GM19328 (cell line): ENCODE data around the gene SDK2.
"Not testable (repeated sequence)": the region's sequence is repeated elsewhere in the genome, so short reads cannot be mapped to it uniquely, and the experiment has no call there.

Experiments
- ATAC-seq: cut with Tn5 transposase; IDR thresholded peaks from one replicate; pipeline ENCODE4 v1.9.1; 2021; ENCODE audit warnings: mild to moderate bottlenecking, moderate library complexity; ENCODE audit not compliant: unreplicated experiment

SDK2 gene

DNA sequence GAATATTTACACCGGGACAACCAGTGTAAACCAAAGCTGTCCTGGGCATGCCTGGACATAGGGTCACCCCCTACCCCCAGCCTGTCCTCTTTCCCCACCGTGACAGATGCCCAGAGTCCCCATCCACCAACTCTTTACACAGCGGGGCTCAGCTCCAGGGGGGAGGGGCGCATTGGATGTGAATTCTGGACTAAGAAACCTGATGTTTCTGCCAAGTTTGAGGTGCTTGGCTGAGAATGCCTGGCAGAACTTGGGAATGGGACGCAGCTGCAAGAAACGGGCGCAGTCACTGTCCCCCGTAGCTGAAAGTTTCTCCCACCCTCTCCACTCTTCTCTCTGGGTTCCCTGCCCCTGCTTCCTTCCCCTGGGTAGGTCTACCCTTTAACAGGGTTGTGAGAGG is 264.4 kb downstream of the SDK2 start:
- ATAC-seq = no peak

DNA sequence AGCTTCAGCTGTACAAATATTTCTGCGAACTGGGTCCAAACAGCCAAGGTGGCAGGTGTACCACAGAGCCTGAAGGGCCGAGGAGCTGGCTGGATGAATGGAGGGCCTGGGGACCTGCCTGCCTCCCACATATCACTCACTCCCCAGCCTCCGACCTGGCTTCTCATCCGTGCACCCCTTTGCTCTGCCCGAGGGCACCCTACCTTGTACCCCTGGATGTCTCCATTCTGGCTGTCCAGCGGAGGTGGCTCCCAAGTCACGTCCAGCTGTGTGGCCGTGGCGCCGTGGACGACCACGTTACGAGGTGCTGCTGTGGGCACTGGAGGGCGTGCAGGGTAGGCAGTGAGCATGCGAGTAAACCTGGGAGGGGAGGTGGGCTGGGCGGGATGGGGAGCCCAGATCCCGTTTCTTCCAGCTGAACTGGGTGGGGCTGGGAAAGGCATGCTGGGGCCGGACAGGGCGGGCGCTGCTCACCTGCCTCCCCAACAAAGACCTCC is 265.2 kb downstream of the SDK2 start:
- ATAC-seq = no peak

DNA sequence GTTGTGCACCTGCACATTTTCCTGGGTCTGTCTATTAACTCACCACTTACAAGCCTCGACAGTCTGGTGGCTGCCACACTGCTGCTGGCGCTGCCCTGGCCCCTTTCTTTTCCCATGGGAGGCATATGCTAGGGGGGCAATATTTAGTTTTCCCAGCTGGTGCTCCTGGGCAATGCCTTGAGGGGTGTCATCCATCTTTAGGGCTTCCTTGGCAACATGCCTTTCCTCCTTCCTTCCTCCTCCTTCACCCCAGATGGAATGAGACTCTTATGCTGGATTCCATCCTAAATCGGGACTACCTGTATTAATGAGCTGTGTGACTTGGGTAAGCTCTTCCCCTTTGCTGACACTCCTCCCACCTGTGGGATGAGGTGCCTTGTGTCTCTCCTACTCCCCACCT is 267.6 kb downstream of the SDK2 start:
- ATAC-seq = no peak

DNA sequence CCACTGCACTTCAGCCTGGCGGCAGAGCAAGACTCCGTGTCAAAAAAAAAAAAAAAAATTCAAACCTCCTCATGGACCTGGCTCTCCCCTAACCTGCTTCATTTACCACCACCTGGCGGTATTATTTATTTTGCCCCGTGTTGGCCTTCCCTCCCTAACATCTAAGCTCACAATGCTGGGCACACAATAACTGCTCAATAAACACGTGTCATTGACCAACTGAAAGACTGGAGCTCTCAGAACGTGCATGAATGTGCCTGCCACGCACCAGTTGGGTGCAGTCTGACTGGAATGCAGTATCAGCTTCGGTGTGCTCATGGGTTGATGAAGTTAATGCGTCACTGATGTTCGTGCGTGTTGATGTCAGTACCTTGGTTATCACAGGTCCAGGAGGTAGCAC is 268.1 kb downstream of the SDK2 start:
- ATAC-seq = no peak

DNA sequence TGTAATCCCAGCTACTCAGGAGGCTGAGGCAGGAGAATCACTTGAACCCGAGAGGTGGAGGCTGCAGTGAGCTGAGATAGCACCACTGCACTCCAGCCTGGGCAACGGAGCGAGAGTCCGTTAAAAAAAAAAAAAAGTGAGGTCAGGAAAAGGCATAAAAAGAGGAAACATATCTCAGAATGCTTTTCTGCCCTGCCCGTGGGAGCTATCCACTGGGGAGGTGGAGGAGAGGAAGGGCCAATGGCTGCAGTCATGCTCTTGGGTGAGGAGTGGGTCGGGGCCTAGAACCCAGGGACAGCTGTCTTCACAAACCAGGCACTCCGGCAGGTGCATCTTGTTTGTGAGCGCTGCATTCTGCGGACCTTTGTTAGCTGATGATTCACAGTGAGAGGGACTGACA is 272.4 kb downstream of the SDK2 start:
- no peak for ATAC-seq

DNA sequence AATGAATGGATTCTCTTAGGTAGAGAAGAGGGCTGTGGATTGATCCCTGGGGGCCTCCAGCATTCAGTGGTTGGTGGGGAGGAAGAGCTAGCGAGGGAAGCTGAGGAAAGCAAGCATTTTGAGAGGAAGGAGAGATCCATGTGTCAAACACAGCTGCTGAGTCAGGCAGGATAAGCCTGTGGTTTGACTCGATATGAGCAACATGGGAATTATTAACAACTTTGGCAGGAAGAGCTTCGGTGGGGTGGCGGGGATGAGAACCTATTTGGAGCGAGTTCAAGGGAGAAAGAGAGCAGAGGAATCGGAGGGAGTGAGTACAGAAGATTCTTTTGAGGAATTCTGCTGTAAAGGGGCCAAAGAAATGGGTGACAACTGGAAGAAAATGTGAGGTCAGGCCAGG is 273.0 kb downstream of the SDK2 start:
- ATAC-seq = no peak

DNA sequence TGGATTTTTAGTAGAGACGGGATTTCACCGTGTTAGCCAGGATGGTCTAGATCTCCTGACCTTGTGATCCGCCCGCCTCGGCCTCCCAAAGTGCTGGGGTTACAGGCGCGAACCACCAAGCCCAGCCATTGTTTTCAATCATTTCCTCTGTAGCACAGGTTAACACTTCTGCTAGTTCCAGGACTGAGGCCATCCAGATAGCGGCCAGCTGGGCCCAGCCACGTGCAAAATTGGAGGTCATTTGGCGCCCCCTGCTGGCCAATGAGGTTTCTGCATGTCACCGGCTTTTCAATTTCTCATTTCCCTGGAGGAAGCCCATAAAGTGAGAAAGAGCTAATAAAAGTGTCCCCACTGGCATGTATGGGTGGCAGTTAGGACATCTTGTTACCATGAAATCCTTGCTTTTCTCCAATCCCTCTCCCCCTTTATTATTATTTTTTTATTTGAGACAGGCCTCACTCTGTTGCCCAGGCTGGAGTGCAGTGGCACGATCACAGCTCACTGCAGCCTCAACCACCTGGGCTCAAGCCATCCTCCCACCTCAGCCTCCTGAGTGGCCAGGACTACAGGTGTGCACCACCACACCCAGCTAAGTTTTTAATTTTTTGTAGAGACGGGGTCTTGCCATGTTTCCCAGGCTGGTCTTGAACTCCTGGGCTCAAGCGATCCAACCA is 274.3 kb downstream of the SDK2 start:
- ATAC-seq = not testable (repeated sequence)

DNA sequence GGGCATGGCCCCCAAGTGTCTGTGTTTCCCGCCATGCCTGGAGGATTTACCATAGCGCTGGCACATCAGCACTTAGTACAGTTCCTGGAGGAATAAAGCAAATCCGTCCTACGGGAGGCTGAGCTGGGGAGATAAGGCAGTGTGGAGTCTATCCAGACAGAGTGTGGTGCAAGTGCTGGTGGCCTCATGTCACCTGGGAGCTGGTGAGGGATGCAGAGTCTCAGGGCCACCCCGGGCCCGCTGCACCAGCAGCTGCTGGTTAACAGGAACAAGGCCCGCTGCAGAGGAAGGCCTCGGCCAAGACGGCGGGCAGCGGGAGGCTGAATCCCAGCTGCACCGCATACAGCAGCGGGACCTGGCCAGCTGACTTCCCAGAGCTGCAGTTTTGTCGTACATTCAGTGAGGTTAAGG is 275.1 kb downstream of the SDK2 start:
- no peak for ATAC-seq

DNA sequence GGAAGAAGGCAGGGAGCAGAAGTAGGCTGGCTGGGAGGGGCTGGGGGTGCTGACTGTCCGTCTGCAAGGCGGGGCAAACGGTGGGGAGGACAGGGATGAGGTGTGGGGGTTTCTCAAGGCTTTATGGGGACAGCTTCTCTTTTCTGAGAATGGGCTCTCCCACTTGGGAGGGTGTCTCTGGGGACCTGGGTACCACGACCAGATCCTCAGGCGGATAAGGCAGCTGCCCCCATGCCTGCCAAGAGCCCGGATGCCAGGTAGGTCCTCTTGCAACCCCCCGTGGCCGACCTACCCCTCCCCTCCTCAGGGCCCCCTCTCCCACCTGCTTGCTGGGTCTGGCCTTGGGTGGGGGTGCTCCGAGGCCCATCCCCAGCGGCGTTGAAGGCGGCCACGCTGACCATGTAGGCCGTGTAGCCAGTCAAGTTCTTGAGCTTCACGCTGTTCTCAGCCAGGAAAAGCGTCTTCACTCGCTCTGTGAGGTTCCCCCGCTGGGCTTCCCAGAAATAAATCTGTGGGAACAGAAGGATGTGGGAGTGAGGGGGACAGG is 276.1 kb downstream of the SDK2 start:
- ATAC-seq = no peak

DNA sequence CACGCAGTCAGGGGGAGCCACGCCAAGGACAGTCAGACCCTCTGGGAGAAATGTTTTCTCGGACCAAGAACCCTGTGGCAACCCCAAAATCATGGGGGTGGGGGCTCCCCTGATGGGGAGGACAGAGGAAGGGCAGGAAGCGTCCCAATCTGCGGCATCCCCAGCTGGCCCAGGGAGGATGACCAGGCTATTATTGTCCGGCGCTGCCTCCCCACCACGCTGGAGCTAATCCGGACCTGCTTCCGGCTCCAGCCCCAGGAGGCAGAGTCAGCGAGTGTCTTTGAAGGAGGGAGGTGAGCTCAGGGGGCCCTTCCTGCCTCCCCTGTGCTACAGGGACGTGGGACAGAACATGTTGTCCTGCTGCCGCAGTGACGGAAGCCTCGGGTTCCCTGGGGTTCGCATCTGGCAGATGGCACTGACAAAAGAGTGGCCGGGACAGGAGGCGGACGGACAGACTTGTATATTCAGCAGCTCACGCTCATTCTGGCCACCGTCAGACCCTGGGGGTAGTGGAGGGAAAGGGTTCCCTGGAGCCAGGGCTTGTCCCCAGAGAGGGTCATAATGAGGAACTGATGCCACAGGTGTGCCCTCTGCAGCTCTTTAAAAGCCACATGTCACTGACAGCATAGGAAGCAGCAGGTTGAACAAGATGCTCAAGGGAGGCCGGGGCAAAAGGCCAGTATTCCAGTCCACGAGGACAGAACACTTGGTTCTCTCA is 278.2 kb downstream of the SDK2 start:
- ATAC-seq = no peak

DNA sequence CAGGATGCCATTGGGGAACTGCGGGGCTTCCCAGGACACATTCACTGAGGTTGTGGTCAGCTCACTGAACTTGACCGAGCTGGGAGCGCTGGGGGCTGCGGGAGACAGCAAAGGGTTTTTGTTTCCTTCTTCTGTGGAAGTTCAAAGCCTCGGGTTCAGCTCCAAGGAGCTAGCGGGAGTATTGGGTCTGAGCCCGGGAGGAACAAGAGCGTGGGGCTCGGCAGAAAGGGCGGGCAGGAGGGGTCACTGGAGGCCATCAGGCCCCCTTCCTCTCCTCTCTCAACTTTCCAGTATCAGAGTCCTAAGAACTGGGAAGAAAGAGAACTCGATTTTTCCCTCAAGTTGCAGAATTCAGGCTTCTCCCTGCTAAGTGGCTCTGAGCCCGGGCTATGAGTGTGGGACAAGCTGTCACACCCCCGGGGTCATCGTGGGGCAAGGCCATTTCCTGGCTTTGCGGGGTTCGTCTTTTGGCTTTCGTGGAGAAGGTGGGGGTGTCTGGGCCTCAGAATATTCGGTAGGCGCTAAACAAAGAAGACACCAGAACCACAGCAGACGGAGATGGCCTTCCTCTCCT is 278.9 kb downstream of the SDK2 start:
- ATAC-seq = no peak

DNA sequence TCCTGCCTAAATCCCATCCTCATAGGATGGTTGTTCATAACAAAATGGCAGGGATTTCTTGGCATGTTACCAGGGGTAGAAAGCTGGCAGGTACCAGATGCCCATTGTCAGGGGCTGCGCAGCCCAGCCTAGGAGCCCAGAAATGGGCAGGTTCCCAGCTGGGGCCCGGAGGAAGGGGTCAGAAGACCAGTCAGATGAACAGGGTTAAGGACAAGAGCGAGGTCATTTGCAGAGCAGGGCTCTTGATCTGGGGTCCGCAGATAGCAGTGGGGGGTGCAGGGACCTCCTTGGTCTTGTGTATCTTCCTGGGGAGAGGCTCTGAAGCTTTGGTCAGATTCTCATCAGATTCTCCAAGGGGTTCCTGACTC is 280.1 kb downstream of the SDK2 start:
- no peak for ATAC-seq

DNA sequence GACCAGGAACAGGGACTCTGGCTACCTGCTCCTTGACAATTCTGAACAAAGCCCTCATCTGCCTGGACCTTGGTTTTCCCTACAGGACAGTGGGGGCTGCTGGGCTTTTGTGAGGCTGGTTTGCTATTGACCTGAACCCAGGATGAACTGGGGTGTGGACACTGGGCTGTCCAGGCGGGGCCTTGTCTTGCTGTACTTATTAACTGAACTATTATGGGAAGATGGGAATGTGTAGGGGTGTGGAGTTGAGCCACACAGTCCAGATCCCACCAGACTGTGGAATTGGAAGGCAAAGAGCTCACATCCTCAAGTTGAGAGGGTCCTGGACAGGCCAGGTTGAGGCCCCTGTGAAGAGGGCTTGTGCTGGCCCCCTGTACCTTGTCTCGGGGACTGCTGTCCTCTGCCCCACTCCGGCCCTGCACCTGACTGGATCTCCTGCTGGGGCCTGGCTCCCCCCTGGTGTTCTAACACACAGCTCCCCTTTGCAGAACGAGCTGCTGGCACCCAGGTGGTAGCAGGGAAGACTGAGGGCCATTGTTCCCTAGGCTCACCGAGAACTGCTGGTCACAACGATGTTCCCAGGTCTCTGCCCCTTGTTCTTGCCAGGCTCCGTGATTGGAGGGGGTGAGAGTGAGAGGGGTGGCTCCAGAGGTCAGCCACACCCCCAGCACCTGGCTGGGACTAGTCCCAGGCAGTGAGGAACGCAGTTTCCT is 280.6 kb downstream of the SDK2 start:
- no peak for ATAC-seq

DNA sequence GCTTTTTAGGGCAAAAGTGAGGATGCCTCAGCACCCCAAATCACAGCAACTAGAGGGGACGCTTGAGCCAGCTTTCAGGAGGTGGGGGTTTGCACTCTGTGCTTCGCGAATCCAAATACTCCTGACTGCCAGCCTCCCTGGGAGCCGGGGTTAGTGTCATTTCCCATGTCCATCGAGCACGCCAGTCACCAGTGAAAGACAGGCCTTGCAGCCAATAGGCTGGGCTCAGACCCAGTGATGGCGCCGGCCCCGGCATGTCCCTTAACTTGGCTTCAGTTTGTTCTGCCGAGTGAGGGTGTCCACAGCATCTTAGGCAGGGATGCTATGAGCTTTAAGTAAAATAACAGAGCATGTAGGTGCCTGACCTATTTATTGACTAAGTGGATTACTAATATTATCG is 281.5 kb downstream of the SDK2 start:
- ATAC-seq = no peak

DNA sequence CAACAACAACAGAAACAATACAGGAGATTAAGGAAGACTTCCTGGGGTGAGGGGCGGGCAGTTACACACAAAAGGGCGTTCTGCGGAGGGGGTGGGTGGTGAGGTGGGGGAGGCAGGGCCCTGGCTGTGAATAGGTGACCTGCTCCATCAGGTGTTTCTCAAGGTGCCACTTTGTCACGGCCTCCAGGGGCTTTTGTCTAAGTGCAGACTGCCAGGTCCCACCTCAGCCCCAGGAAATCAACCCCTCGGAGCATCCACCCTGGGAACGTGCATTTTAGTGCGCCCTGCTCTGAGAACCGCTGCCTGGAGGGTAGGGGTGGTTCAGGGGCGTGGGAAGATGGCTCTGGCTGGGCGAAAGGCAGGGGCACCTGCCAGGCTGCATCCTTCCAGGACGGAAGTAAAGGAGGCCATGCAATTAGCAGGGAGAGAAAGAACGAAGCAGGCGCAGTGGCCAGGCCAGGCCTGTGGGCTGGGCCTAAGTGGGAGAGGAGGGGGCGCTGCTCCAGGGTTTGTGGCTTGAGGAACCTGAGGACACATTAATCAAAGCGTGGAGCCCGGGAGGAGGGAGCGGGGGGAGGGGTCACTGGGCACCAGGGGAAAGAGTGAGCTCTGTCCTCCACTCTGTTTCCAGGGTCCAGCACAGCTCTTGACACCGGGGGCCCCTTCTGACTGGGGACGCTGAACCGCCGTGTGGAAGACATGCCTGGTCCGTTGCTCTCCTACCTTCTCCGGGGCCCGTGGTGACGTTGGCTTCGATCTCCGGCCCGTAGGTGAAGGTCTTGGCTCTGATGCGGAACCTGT is 283.1 kb downstream of the SDK2 start:
- no peak for ATAC-seq

DNA sequence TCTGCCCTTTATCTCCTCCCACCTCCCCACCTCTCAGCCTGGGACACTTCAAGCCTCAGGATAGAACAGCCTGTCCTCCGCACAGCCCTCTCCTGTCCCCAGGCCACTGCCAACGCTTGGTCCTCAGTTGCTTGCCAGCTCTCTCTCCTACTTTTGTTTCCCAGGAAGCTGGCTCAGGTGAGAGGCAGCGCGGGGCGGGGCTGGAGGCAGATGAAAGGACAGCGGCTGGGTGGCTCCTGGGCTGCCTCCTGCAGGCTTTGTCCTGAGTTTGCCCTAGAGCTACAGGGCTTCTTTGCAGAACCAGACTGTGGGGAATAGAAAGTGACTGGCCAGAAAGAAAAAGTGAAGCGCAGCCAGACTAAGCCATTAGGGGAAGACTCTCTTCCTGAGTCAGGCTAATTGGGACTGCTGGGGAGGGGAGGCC is 284.2 kb downstream of the SDK2 start:
- ATAC-seq = no peak

DNA sequence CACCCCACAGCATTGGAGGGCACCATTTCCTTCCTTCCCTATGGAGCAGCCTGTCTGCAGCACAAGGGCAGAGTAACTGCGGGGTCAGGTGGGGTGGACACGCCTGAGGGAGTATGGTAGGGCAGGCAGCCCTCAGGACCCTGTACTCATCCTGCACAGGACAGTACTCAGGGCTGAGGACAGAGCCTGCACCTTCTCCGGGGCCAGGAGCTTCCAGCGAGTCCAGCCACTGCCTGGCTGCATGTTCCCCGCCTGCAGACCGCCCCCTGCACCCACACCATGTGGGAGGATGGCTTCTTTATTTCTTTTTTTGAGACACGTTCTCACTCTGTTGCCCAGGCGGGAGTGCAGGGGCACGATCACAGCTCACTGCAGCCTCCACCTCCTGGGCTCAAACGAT is 284.9 kb downstream of the SDK2 start:
- ATAC-seq = no peak

DNA sequence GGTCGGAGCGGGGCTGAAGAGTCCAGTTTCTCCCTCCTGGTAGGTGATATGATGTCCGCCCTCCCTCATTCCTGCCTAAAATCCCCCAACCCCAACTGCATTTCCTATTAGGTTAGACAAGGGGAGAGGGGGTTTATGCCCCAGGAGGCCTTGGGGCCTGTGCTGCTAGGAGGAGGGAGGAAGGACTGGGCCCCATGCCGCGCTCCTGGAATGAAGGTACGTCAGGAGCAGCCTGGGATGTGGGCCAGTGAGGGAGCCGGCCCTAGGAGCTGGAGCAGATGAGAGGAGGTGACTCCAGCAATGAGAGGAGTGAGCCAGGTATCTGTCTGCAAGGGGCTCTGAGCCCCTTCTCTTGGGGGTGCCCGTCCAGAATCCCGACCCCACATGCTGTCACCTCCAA is 285.6 kb downstream of the SDK2 start:
- no peak for ATAC-seq

DNA sequence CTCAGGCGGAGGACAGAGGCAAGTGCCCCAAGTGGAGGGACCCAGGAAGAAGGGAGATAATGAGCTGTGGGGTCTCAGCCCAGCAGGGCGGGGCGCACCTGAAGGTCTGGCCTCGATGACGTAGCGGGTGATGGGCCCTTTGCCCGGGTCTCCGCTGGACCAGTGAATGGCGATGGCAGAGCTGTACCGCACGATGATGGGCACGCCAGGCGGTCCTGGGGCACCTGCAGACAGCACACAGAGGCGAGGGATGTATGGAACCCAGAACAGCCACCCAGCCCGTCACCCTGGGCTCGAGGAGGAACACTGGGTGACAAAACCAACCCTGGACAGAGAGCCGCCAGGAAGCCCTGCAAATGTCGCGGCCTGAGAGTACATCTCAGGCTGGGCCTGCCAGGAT is 286.3 kb downstream of the SDK2 start:
- no peak for ATAC-seq

DNA sequence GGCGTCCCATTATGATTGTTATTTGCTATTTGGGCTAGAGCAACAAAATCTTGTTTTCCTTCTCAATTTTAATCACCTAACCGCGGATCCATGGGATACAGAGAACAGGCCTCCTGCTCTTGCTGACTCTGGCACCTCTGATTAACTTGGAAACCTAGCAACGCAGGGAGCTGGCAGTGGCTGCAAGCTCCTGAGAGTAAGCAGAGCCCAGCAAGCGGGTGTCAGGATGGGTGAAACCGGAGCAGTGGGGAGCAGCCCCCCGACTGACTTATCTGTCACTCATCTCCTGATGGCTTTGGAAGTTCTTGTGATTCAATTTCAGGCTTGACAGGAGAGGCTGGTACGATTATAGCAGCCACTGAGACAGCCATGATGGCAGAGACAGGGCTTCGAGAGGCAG is 286.9 kb downstream of the SDK2 start:
- no peak for ATAC-seq
